Posterior vena cava (tissue), 2 donors: ENCODE measurements around the gene THBD. TPM values are rescaled to one million over a fixed set of nuclear protein-coding genes. Genes with fewer than 3 reads are reported as not detected.

Experiments used
- DNase-seq: peaks from one replicate; pipeline ENCODE4 v3.0.0-alpha.2; 2020; ENCODE audit warnings: low spot score
- intact Hi-C, 2 donors: fragments of 100-400 bp; cut with DNase I; formaldehyde crosslinking; loops; one replicate each; pipeline versions ENCODE4 v1.14.1 to v1.14.2; 2022 to 2023
- total RNA-seq, 2 donors: library from RNA; stranded (reverse); fragmentation: NEBNext Ultra II Directional; extraction: Animal tissue kit (Norgen Biotek cat#: 25700); gene quantifications; one replicate each; pipeline ENCODE4 v1.2.1, GENCODE V29; 2021
- donor health status: DM: yes; HTN: yes; CAD: no.
- donor health status: DM: yes; HTN: yes; CAD: no.

Gene THBD
- total RNA-seq, 2 donors from 2014 or later, result 46.9 to 53.6 TPM

GRCh38 chr20:23068283-23068682 lies 18.8 kb upstream of the THBD start:
- no peak for DNase-seq
- intact Hi-C loops, result loop anchor here in 1 of 2 donors (10.0 kb wide), 1 partner anchor 343 kb away; no protein-coding TSS in a partner anchor

- no peak for DNase-seq
- intact Hi-C loops, result loop anchor here in 1 of 2 donors (10.0 kb wide), 1 partner anchor 342 kb away; no protein-coding TSS in a partner anchor
Observed at GRCh38 chr20:23066772-23067171, 17.3 kb upstream of the THBD start.

- intact Hi-C loops, result loop anchor here in 1 of 2 donors (10.0 kb wide), 1 partner anchor 341 kb away; no protein-coding TSS in a partner anchor
Observed at GRCh38 chr20:23065266-23066201, 16.1 kb upstream of the THBD start.

GRCh38 chr20:23063581-23063980 lies 14.1 kb upstream of the THBD start:
- intact Hi-C loops, result loop anchor here in 1 of 2 donors (10.0 kb wide), 1 partner anchor 339 kb away; no protein-coding TSS in a partner anchor
- DNase-seq, result no peak

More at GRCh38 chr20:23065266-23066201, 16.1 kb upstream of the THBD start:
- no peak for DNase-seq

- intact Hi-C loops, result loop anchor here in 1 of 2 donors (10.0 kb wide), 1 partner anchor 338 kb away; no protein-coding TSS in a partner anchor
- DNase-seq, result no peak
Observed at GRCh38 chr20:23063168-23063567, 13.7 kb upstream of the THBD start.

GRCh38 chr20:23062632-23063031 lies 13.2 kb upstream of the THBD start:
- DNase-seq, result no peak
- intact Hi-C loops, result loop anchor here in 1 of 2 donors (10.0 kb wide), 1 partner anchor 338 kb away; no protein-coding TSS in a partner anchor

GRCh38 chr20:23061734-23062561 lies 12.5 kb upstream of the THBD start:
- peak; percentile 86 for DNase-seq
- intact Hi-C loops, result loop anchor here in 1 of 2 donors (10.0 kb wide), 1 partner anchor 337 kb away; no protein-coding TSS in a partner anchor

- no peak for DNase-seq
- intact Hi-C loops, result loop anchor here in 1 of 2 donors (10.0 kb wide), 1 partner anchor 336 kb away; no protein-coding TSS in a partner anchor
Observed at GRCh38 chr20:23061262-23061661, 11.8 kb upstream of the THBD start.

- intact Hi-C loops, result loop anchor here in 1 of 2 donors (10.0 kb wide), 1 partner anchor 336 kb away; no protein-coding TSS in a partner anchor
- DNase-seq, result no peak
Observed at GRCh38 chr20:23060629-23061028, 11.2 kb upstream of the THBD start.

GRCh38 chr20:23059846-23060245 lies 10.4 kb upstream of the THBD start:
- intact Hi-C loops, result loop anchor here (10.0 kb wide), 3 partner anchors 175 to 335 kb away; no protein-coding TSS in a partner anchor
- no peak for DNase-seq

GRCh38 chr20:23059001-23059400 lies 9.5 kb upstream of the THBD start:
- no peak for DNase-seq
- intact Hi-C loops, result loop anchor here (10.0 kb wide), 2 partner anchors 176 to 286 kb away; no protein-coding TSS in a partner anchor

GRCh38 chr20:23058240-23058639 lies 8.8 kb upstream of the THBD start:
- DNase-seq, result no peak
- intact Hi-C loops, result loop anchor here (10.0 kb wide), 2 partner anchors 177 to 287 kb away; no protein-coding TSS in a partner anchor

GRCh38 chr20:23052904-23053303 lies 3.4 kb upstream of the THBD start:
- intact Hi-C loops, result loop anchor here (5.0 to 10.0 kb wide), 3 partner anchors 182 to 361 kb away; no protein-coding TSS in a partner anchor
- no peak for DNase-seq

- peak; percentile 95 for DNase-seq
- intact Hi-C loops, result loop anchor here (5.0 to 10.0 kb wide), 3 partner anchors 184 to 359 kb away; no protein-coding TSS in a partner anchor
Observed at GRCh38 chr20:23050847-23051627, 1.6 kb upstream of the THBD start.

- intact Hi-C loops, result loop anchor here (5.0 to 10.0 kb wide), 3 partner anchors 185 to 358 kb away; no protein-coding TSS in a partner anchor
- DNase-seq, result peak; percentile 92
Observed at GRCh38 chr20:23050076-23050838, 785 bp upstream of the THBD start.

GRCh38 chr20:23048283-23049200 lies 930 bp downstream of the THBD start:
- intact Hi-C loops, result loop anchor here (5.0 to 10.0 kb wide), 2 partner anchors 184 to 354 kb away; no protein-coding TSS in a partner anchor
- DNase-seq, result peak; percentile 94
